Small intestine (tissue), 7 donors: Measurements from ENCODE around the gene PFDN4. TPM values are rescaled to one million over a fixed set of nuclear protein-coding genes. Genes with fewer than 3 reads are reported as not detected.

Source experiments
- DNase-seq, 2 donors: peaks; one replicate each; pipeline versions ENCODE4 v3.0.0 to v3.0.0-alpha.2; 2013
- FAIRE-seq: peaks from 2 replicates; lab custom pipeline; 2012; peaks lifted over from hg19 to GRCh38; lab: Jason Lieb, UNC
- H3K27ac ChIP-seq, 3 donors: one replicate each; pipeline ENCODE4 v1.5.1; 2013; ENCODE audit warnings: low read length in 2 of 3, mild to moderate bottlenecking in 2 of 3, control low read depth in 1 of 3, inconsistent platforms in 1 of 3, low read depth in 1 of 3, moderate library complexity in 1 of 3
- H3K27me3 ChIP-seq, 3 donors: one replicate each; pipeline ENCODE4 v1.6.1; 2013; ENCODE audit warnings: low read length in 3 of 3, inconsistent platforms in 1 of 3; ENCODE audit not compliant: control insufficient read depth in 3 of 3, insufficient read depth in 3 of 3
- H3K36me3 ChIP-seq, 3 donors: one replicate each; pipeline ENCODE4 v1.6.1; 2013; ENCODE audit warnings: low read length in 3 of 3, inconsistent platforms in 1 of 3, low read depth in 1 of 3, mild to moderate bottlenecking in 1 of 3, moderate library complexity in 1 of 3; ENCODE audit not compliant: control insufficient read depth in 3 of 3, insufficient read depth in 2 of 3
- H3K4me1 ChIP-seq, 3 donors: one replicate each; pipeline ENCODE4 v1.6.1; 2013; ENCODE audit warnings: low read length in 2 of 3, inconsistent platforms in 1 of 3, low read depth in 1 of 3, mild to moderate bottlenecking in 1 of 3, moderate library complexity in 1 of 3; ENCODE audit not compliant: control insufficient read depth in 3 of 3, insufficient read depth in 2 of 3
- H3K4me3 ChIP-seq, 3 donors: one replicate each; pipeline ENCODE4 v1.5.1; 2013; ENCODE audit warnings: low read length in 3 of 3, control low read depth in 1 of 3, inconsistent platforms in 1 of 3, low read depth in 1 of 3, mild to moderate bottlenecking in 1 of 3, moderate library complexity in 1 of 3
- H3K9me3 ChIP-seq, 2 donors: one replicate each; pipeline ENCODE4 v1.6.1; 2013; ENCODE audit warnings: low read depth in 1 of 2, low read length in 1 of 2; ENCODE audit not compliant: control insufficient read depth in 2 of 2, insufficient read depth in 1 of 2
- WGBS, 3 donors: extraction: QIAGEN DNeasy Blood & Tissue Kit; methylation state at CpG; one replicate each; pipeline ENCODE4 v1.1.7; 2013; 5-methylcytosine and 5-hydroxymethylcytosine counted together
- polyA plus RNA-seq, 4 donors: library from polyadenylated mRNA; stranded (reverse) in 3 of 4; unstranded in 1 of 4; fragments of 200-250 nt in 3 of 4; fragments of 120-200 nt in 1 of 4; gene quantifications; one replicate each; pipeline versions ENCODE4 v1.2.1 to v1.2.3, GENCODE V29; 2013
- donor health status: healthy with polysubstance abuse.
- donor health status: control.
- donor health status: control.
- donor health status: Bipolar disorder and iron deficiency.
- donor health status: healthy.

The PFDN4 gene
- polyA plus RNA-seq, 4 donors, result 25.9 to 65.3 (median 36.7) TPM

- WGBS, 3 donors, result 67 to 74% (median 71%) methylated on average over 5 of the region's 5 CpGs
- no peaks in the 10 kb centered on the region for H3K9me3 ChIP-seq
These were observed 14.1 kb upstream of the PFDN4 start for GRCh38 chr20:54193817-54194216.

GRCh38 chr20:54194724-54195438, 13.0 kb upstream of the PFDN4 start:
- FAIRE-seq, result no peak
- Histone ChIP-seq H3K9me3 (no peaks in the 10 kb centered on the region), H3K36me3 (no peaks in the 10 kb centered on the region), H3K4me1 (no peaks in the 10 kb centered on the region), H3K27ac (no peak overlapping the region), H3K4me3 (no peak overlapping the region), H3K27me3 (peaks cover 0 to 2% (median 0%) of the 10 kb centered on the region in 3 donors)
- 66 to 70% (median 66%) methylated on average over 11 of the region's 11 CpGs for WGBS, 3 donors
- no peak for DNase-seq

More at GRCh38 chr20:54193817-54194216, 14.1 kb upstream of the PFDN4 start:
- FAIRE-seq (no peak), DNase-seq (no peak)
- Histone ChIP-seq H3K27me3 (peaks cover 0 to 2% (median 0%) of the 10 kb centered on the region in 3 donors), H3K4me3 (no peak overlapping the region), H3K36me3 (no peaks in the 10 kb centered on the region), H3K27ac (no peak overlapping the region), H3K4me1 (no peaks in the 10 kb centered on the region)

DNA sequence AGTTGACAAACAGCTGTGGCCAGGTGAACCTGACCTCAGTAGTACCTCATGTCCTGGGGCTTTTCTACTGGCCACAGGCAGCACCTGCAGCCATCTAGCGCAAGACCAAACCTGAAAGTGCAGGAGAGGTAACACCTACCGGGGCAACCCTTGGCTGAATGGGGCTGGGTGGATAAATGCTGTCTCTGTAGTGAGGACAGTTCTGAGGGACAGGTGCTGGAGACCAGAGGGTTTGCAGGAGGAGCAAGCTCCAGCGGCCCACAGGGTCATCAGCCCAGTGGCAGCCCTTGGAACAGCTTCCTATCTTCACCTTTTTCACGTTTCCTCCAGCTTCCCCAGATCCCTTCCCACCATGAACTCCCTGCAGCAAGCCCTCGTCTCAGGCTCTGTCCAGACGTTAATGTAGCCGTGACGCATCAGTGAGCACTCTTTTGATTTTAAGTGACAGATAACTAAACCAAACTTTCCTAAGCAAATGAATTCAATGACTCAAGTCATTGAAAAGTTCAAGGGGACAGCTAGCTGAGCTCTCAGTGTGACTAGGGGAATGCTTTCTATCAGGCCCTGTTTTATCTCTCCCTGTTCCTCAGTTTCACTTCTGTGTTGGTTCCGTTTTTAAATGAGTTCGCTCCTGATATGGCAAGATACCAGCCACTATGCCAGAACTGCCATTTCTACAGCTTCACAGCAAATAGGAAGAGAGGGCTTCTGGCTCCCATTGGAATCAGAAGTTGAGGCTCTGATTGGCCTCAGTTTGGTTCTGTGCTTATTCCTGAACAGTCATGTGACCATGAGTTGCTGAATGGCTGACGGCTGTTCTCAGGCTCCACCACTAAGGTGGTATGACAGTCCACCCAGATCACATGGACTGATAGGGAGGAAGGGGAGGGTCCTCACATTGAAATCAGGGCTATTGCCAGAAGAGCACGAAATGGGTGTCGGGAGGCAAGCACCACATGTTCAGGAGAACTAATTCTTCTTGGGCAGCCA, 12.1 kb upstream of the PFDN4 start:
- H3K27me3 ChIP-seq, result peaks cover 0 to 6% (median 0%) of the 10 kb centered on the region in 3 donors
- H3K9me3 ChIP-seq, result no peaks in the 10 kb centered on the region
- FAIRE-seq (no peak), DNase-seq (no peak)
- no peak overlapping the region for H3K4me3 ChIP-seq
- no peaks in the 10 kb centered on the region for H3K36me3 ChIP-seq
- WGBS, 3 donors, result 75 to 82% (median 79%) methylated on average over 13 of the region's 13 CpGs
- H3K4me1 ChIP-seq, result no peaks in the 10 kb centered on the region
- no peak overlapping the region for H3K27ac ChIP-seq

GRCh38 chr20:54197621-54198604, 10.0 kb upstream of the PFDN4 start:
- DNase-seq (peak; percentile 22 to 38), FAIRE-seq (no peak)
- no peaks in the 10 kb centered on the region for H3K9me3 ChIP-seq
- H3K4me1 ChIP-seq, result no peaks in the 10 kb centered on the region
- no peak overlapping the region for H3K27ac ChIP-seq
- H3K27me3 ChIP-seq, result peaks cover 0 to 6% (median 0%) of the 10 kb centered on the region in 3 donors
- H3K4me3 ChIP-seq, result no peak overlapping the region
- 71 to 76% (median 71%) methylated on average over 13 of the region's 13 CpGs for WGBS, 3 donors
- no peaks in the 10 kb centered on the region for H3K36me3 ChIP-seq

- FAIRE-seq, result no peak
- no peaks in the 10 kb centered on the region for H3K9me3 ChIP-seq
- no peaks in the 10 kb centered on the region for H3K36me3 ChIP-seq
- H3K4me3 ChIP-seq, result no peak overlapping the region
- H3K4me1 ChIP-seq, result no peaks in the 10 kb centered on the region
- peaks cover 0 to 6% (median 0%) of the 10 kb centered on the region in 3 donors for H3K27me3 ChIP-seq
- H3K27ac ChIP-seq, result no peak overlapping the region
- no peak for DNase-seq
- 74 to 75% (median 74%) methylated on average over 6 of the region's 6 CpGs for WGBS, 3 donors
These were observed 8.6 kb upstream of the PFDN4 start for GRCh38 chr20:54199283-54199682.

DNA sequence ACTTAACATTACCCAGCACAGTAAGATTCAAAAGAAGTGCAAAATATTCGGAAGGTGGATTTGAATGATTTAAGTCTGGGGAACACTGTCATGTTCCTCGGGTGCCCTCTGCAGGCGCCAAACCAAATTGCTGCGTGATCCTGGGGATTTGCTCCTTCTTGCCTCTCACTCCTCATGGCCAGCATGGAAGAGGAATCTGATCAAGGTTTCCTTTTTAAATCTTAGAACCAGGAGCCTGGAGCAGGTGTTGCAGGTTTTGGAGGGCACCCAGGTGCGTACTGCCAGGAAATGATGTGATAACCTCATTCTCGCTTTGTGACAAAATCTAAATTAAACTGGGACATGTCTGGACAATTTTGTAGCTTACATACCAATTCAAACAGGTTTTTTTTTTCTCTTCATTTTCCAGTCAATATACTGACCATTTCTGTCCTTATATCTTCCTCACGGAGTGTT, 8.1 kb upstream of the PFDN4 start:
- Histone ChIP-seq H3K4me3 (no peak overlapping the region), H3K27me3 (peaks cover 0 to 6% (median 0%) of the 10 kb centered on the region in 3 donors), H3K27ac (no peak overlapping the region), H3K4me1 (no peaks in the 10 kb centered on the region), H3K9me3 (no peaks in the 10 kb centered on the region), H3K36me3 (no peaks in the 10 kb centered on the region)
- FAIRE-seq (no peak), DNase-seq (peak; percentile 75 to 78)
- 10 to 17% (median 16%) methylated on average over 7 of the region's 7 CpGs for WGBS, 3 donors

DNA sequence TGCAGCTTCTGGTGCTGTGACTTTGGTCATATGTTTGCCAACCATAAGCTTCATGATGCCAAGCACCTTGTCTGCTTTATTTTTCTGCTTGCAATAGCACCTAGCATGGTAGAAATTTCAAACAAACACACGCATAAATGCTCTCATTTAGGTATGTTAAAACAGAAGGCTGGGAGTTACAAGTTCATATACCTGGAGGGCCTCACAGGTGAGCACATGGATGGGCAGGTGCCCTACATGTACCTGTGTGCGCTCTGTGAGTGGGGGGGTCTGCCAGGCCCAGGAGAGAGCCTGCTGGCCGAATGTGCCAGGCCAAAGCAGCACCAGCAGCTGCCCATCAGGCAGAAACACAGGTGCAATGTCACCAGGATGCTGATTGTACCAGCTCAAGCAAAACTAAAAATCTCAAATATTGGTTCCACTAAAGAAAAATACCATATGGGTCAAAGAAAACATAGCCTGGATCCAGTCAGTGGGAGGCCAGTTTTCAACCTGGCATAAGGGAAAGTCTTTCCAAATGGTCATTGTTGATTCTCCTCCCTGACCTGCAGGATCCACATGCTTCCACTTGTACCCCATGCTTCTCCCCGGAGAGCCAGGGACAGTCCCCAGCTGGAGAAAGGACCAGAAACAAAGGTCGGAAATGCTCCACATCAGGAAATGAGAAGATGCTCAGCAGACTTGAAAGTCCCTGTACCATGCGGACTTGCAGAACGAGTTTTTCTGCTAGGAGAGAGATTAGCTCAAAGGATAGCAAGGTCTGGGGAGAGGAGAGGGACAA, 7.2 kb upstream of the PFDN4 start:
- DNase-seq (peak; percentile 19 to 37), FAIRE-seq (no peak)
- WGBS, 3 donors, result 44 to 53% (median 48%) methylated on average over 7 of the region's 7 CpGs
- Histone ChIP-seq H3K36me3 (no peaks in the 10 kb centered on the region), H3K9me3 (no peaks in the 10 kb centered on the region), H3K4me3 (no peak overlapping the region), H3K27ac (no peak overlapping the region), H3K4me1 (no peaks in the 10 kb centered on the region), H3K27me3 (peaks cover 0 to 6% (median 0%) of the 10 kb centered on the region in 3 donors)
